HG02840 (cell line): Measurements from ENCODE around the gene SLC29A2.

Experiments
- ATAC-seq: cut with Tn5 transposase; IDR thresholded peaks from one replicate; pipeline ENCODE4 v1.9.1; 2021; ENCODE audit warnings: mild to moderate bottlenecking, moderate library complexity, moderate number of reproducible peaks; ENCODE audit not compliant: unreplicated experiment, low FRiP score

SLC29A2 gene

DNA sequence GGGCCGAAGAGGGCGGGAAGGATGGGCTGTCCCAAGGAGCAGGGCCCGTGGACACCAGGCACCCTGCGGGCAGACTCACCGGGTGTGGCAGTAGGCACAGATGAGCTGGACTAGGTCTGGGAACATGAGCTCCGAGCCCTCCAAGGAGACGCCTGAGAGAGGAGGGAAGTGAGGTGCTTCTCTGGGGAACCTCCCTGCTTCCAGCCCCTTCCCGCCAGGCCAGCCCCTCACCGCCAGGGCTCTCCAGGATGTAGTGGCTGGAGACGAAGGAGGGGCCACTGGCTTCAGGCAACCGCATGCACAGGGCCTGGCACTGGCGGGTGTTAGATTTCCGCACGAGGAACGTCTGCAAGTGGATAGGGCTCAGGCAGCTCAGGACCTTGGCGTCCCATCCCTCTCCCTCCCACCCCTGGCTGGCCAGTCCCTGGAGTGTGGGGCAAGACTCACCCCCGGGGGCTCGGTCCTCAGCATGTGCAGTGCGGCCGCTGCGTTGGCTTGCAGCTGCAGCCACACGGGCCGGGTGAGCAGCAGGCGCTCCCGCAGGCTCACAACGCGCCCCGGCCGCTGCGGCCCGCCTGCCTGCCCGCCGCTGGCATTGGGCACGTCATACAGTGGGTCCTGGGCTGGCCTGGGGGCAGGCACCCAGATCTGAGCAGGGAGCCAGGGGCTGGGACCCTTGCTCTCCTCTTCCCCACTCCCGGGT lies 35.9 kb downstream of the SLC29A2 start:
- ATAC-seq = no peak

- ATAC-seq = no peak
Observed at GRCh38 chr11:66334605-66335442, 36.7 kb downstream of the SLC29A2 start.

DNA sequence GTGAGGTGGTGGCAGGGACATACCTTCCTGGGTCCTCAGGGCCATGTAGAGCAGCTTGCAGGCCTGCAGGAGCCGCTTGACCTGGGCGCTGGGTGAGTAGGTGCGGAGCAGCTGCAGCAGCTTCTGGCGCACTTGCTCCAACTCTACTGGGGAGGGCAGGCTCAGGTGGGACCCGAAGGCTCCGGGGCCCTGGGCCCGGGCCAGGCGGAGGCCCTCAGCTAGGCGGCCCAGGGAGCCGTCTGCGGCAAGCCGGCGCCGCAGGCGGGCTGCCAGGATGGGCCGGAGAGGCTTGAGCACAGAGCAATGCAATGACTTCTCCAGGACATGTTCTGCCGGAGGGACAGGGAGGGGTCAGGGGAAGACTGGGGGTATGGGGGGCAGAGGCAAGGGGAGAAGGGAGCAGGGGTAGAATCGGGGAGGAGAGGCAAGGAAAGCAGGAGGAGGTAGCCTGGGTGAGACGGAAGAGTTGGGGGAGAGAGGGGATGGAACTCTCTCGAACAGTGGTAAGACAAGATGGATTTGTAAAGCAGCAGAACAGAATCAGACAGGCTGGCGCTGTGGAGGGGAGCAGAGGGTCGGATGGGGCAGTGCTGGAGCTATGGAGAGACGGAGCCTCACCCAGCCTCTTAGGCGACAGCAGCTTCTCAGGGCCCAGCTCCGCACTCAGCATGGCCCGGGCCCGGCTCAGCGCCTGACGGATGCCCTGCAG lies 37.5 kb downstream of the SLC29A2 start:
- ATAC-seq = no peak

DNA sequence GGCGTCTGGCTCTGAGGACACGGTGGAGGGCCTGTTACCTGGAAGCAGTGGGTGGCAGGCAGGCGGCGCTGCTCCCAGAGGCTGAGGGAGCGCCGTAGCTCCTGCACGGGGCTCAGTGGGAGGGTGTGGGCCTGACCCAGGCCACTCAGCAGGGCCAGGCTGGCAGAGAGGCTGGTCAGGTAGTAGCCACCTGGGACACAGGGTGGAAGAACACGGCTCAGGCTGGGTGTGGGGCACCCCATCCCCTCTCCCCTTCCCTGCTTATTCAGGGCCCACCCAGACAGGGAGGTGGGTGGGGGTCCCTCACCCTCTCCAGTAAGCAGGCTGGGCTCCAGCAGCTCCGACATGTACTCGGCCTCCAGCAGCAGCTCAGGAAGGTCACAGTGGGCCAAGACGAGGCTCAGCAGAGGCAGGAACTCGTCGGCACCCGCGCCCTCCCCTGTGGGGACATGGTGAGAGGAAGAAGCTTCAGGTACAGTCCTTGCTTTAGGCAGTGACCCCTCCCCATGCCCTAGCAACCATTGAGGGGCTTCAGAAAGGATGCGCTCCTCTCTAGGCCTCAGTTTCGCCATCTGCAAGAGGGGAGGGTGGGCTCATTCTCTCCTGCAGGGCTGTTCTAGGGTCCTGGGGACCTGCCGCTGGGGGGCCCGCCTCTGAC lies 38.2 kb downstream of the SLC29A2 start:
- ATAC-seq = no peak

DNA sequence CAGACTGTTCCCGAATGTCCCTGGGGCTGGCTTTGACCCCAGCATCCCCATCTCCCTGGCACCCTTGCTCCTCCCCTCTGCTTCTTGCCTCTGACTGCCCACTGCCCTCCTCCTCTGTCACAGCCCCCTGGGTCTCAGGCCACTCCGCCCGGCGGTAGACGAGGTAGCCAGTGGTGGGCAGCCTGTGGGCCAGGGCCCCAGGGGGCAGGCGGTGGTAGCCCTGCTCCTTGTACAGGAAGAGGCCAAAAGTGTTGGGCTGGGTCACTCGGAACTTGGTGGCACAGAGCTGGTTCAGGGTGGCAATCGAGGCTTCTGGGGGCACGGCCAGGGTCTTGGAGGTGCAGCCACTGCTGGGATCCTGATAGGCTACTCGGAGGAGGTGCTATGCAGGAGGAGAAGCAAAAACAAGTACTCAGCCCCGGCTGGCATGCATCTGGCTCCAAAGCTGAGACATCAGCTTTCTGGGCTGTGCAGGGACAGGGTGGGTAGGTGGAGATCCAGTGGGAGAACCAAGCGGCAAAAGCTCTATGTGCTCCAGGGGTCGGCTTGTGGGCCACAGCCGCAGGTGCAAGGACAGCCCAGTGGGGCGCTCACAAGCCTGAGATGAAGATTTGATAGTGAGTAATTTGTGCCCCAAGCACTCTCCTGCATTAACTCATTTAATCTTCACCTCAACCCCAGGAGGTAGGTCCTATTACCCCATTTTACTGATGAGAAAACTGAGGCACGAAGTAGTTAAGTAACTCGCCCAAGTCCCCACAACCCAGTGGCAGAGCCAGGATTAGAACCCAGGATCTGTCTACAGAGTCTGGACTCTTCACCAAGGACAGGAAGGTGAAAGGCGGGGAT lies 39.0 kb downstream of the SLC29A2 start:
- ATAC-seq = no peak

- no peak for ATAC-seq
Observed at GRCh38 chr11:66331542-66332370, 39.8 kb downstream of the SLC29A2 start.

DNA sequence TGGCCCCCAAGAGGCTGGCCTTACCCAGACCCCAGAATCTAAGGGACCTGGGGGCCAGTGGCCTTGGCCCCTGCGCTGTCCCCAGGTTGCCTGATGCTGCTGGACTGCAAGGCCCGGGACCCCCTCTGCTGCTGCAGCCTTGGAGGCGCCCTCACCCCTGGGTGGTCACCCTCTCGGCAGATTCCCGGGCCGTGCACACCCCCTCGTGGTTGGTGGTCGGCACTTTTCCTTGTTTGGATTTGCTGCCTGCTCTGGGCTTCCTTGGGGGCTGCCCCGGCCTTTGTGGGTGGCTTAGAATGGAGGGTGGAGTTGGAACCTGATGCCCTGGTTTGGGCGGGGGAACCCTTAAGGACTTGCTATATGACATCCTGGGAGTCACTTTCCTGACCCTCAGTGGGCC lies 40.6 kb downstream of the SLC29A2 start:
- ATAC-seq = no peak

GRCh38 chr11:66329165-66329673 lies 42.3 kb downstream of the SLC29A2 start:
- ATAC-seq = no peak

DNA sequence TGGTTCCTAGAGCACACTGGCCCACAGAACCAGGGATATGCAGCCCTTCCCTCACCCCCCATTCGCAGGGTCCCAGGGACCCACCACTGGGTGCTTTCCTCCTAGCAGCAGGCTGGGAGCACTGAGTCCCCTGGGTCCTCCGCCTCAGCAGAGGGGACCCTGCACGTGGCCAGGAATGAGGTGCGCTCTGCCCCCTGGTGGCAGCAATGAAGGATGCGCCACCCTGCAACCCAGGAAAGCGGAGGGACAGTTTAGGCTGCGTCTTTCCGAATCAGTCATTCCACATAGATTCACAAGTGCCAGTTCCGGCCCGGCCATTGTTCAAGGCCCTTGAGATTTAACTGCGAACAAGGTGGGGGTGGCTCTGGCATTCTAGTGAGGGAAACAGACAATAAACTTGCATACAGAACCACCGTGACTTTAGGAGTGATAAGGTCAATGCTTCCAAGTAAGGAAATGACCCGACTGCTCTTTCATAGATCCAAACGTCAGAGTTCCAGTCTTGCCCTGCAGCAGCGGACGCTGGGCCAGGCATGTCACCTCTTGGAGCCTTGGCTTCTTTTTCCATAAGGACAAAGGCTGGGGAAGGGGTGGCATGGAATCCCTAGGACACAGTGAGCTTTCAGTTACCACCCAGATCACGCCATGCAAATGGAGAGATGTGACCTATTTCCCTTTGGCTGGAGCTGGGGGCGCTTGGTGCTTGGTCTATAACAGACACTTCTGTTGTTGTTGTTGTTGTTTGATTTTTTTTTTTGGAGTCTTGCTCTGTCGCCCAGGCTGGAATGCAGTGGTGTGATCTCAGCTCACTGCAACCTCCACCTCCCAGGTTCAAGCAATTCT lies 43.0 kb downstream of the SLC29A2 start:
- ATAC-seq = no peak

- ATAC-seq = no peak
Observed at GRCh38 chr11:66328031-66328301, 43.6 kb downstream of the SLC29A2 start.

GRCh38 chr11:66327171-66328030 lies 44.2 kb downstream of the SLC29A2 start:
- ATAC-seq = no peak

- no peak for ATAC-seq
Observed at GRCh38 chr11:66326261-66327111, 45.1 kb downstream of the SLC29A2 start.

DNA sequence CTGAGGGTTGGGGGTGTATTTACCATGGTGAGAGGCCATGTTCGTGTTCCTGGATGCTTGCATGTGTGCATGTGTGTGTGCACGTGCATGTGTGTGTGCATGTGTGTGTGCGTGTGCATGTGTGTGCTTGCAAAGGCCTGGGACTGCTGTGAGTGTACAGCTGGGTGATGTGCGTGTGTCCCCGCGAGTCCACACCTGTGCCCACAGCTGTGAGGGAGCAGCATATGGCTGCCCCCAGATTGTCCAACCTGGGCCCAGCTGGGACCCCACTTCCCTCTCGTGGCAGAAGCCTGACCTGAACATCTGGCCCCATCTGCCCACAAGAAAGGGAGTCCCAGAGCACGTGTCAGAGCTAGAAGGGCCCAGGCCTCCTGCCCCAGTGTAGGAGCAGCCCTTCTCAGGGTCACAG lies 46.3 kb downstream of the SLC29A2 start:
- ATAC-seq = no peak

DNA sequence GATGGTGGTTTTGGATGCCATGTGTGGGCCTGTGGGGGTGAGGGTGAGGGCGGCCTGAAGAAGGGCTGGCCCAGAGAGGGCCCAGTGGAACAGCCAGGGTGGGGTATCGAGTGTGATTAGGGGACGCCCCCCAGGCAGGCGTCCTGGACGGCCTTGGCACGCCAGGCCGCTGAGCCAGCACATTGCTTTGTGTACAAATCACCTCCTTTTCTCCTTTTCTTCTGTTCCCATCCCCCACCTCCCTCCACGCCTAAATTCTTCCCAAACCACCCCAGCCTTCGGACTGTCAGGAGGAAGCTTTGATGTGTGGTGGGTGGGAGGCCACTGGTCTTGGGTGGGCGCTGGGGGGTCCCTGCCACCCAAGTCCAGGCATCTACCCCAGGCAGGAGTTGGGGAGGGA lies 46.9 kb downstream of the SLC29A2 start:
- no peak for ATAC-seq

DNA sequence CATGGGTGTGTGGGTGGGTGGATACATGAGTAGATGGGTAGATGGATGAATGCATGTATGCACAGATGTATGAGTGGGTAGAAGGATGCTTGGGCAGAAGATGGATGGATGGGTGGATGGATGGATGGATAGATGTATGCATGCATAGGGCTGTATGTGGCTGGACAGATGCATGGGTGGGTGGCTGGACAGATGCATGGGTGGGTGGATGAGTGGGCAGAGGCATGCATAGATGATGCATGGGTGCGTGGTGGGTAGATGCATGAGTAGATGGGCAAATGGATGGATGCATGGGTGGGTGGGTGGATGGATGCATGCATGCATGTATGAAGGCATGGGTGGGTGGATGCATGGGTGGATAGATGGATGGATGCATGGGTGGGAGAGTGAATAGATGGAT lies 47.9 kb downstream of the SLC29A2 start:
- no peak for ATAC-seq

DNA sequence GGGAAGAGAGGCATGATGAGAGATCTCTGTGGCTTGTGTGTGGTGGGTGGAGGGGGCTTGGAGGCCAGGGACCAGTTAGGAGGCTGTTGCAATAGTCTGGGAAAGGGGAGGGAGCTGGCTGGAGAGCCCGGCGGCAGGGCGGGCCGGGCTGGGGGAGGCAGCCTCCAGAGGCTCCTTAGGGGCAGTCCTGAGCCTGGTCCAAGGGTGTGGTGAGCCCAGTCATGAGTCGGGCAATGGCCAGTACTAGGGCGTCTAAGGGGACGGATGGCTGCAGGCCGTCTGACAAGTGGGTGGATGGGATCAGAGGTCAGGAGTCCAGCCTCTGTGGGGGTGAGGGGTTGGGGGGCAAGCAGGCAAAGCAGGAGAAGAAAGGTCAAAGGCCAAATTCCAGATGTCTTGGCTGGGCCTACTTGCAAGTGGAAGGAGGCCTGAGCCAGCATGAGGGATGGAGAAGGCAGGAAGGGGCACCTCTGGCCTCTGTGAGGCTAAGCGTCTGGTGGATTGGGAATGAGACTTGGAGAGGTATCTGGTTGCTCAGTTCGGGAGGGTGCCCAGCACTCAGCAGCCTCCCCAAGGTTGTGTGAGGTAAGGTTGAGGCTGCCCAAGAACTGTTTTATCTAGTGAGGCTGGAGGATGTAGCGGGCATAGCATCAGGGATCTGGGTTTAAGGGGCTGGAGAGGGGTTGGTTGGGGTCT lies 48.7 kb downstream of the SLC29A2 start:
- no peak for ATAC-seq
